Skeletal muscle satellite cell (primary cell): ENCODE measurements around the gene NR2F2.
A peak's percentile ranks its signal among the peaks of the same experiment; 100 is the strongest.

Experiments used
- H3K27me3 ChIP-seq: 2 replicates; pipeline ENCODE4 v1.7.0; 2013; ENCODE audit warnings: low read length; ENCODE audit not compliant: control insufficient read depth, insufficient read depth
- H3K36me3 ChIP-seq: 2 replicates; pipeline ENCODE4 v1.7.0; 2013; ENCODE audit warnings: mild to moderate bottlenecking, control low read depth, low read length; ENCODE audit not compliant: insufficient read depth
- H3K4me1 ChIP-seq: 2 replicates; pipeline ENCODE4 v1.7.0; 2013; ENCODE audit warnings: low read length; ENCODE audit not compliant: control insufficient read depth, insufficient read depth
- H3K4me2 ChIP-seq: 2 replicates; pipeline ENCODE4 v1.7.0; 2013; ENCODE audit warnings: mild to moderate bottlenecking, low read length
- H3K4me3 ChIP-seq: 2 replicates; pipeline ENCODE4 v1.7.0; 2013; ENCODE audit warnings: low read length
- H3K9ac ChIP-seq: 2 replicates; pipeline ENCODE4 v1.7.0; 2013; ENCODE audit warnings: mild to moderate bottlenecking, low read depth, low read length, moderate library complexity
- H3K9me3 ChIP-seq: replicated peaks from 2 replicates; pipeline ENCODE4 v1.7.0; 2013; ENCODE audit warnings: mild to moderate bottlenecking, control low read depth, low read length

The NR2F2 gene

DNA sequence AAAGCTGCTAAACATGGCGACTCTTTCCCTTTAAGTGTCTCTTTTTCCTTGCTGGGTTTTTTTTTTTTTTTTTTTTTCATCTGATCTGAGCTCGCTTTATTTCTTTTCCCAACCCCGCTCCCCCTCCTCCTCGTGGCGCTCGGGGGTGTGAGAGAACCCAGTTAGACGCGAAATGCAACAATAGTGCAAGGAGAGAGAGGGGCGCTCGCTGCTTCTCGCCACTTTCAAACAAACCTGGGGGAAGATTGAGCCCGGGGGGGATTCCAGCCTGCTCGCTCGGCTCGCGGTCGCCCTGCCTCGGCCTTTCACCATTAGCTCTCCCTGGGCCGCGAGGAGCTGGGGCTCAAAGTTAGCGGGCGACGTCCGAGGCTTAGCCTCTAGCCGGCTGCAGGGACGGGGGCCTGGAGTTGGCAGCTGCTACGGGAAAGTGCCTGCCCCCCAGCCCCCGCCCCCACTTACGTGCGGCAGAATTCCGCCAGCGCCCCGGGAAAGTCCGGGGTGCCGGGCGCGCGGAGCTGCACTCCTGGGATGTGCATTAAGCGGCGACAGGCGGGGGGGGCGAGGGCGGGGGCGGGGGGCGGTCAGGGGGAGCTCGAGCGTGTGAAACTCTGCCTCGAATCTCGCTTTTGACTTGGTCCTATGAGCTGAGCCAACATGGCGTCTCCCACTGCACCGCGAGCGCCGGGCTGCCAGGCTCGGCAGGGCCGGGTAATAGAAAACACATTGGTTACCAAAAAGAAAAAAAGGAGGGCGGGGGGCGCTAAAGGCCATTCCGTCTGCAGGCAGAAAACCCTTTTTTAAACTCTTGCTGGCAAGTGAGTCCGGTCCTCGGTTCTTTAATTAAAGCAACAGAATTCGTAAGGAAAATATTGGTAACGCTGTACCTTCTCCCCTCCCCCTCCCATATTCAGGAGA lies 10.4 kb downstream of the NR2F2 start:
- peaks cover 79% of the 10 kb centered on the region for H3K36me3 ChIP-seq
- H3K4me3 ChIP-seq: peak overlapping the region; percentile 94
- H3K27me3 ChIP-seq: no peaks in the 10 kb centered on the region
- H3K4me2 ChIP-seq: peak overlapping the region; percentile 78
- peaks cover 25% of the 10 kb centered on the region for H3K4me1 ChIP-seq
- H3K9me3 ChIP-seq: no peaks in the 10 kb centered on the region
- peak overlapping the region; percentile 95 for H3K9ac ChIP-seq

DNA sequence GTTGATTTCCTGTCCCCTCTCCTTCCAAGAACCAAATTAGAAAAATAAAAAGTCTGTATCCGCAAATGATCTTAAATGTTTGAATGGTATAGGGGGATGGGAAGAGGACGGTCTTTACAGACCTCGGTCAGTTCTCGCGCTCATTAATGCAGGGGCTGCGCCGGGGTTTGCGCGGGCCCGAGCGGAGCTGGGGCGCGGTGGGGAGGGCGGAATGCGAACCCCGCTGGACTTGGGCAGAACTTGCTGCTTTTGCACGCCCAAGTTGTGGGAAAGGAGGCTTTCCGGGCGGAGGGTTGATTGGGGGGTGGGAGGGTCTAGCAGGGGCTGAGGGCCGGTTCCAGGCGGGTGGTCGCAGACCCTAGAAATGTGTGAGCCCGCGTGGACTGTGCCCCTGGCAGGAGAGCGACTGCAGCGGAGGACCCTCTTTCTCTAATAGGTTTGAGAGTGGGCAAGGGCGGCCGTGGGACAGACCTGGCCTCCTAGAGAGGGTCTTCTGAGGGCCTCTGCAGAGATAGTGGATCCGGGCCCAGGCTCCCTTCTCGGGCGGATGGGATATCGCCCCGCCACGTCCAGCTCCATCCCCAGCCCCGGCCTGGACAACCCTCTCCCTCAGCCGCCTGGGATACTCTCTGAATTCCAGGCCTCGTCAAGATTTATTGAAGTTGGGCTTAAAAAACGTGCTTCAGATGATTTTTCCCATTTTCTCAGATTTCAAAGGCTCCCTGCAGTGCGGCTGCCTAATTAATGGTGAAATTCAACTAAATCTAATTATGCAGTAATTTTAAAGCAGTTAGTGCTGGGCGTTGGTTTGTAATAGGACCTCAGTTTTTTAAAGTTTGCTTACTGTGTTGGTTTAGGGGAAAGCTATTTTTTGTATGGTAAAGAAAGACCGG lies 11.3 kb downstream of the NR2F2 start:
- Histone ChIP-seq H3K9me3 (no peaks in the 10 kb centered on the region), H3K36me3 (peaks cover 75% of the 10 kb centered on the region), H3K9ac (peak overlapping the region; percentile 85), H3K4me2 (peak overlapping the region; percentile 78), H3K4me3 (peak overlapping the region; percentile 71), H3K27me3 (no peaks in the 10 kb centered on the region), H3K4me1 (peaks cover 33% of the 10 kb centered on the region)

DNA sequence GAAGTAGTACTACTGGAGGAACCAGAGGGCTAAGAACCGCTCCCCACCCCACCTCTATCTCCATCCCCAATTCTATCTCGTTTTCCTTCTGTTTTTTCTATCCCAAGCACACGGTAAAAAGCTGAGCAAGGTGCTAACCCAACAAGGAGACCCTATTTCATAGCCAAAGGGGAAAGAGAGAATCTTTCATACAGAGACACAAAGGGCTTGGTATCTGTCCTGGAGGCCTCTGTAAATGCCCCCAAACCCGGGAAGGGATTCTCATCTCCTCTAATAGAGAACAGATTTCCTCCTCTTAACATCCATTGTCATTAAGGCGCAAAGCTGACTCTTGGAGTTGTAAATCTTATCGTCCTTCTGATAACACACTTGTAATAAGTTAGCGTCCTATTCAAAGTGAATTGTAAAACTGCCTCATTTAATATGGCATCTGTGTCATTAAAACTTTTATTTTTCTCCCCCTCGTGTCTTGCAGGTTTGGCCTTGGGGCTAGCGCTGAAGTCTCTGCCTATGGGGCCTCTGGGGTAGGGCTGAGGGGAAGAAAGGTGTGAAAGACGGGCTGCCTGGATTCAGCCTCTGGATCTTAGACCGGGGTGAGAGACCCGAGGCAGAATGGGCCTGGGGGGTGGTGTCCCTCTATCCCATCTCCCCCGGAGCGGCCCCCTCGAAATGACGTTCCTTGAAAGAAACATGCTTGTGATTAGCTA lies 12.1 kb downstream of the NR2F2 start:
- no peaks in the 10 kb centered on the region for H3K9me3 ChIP-seq
- H3K9ac ChIP-seq: no peak overlapping the region
- H3K4me2 ChIP-seq: peak overlapping the region; percentile 78
- peak overlapping the region; percentile 71 for H3K4me3 ChIP-seq
- H3K27me3 ChIP-seq: no peaks in the 10 kb centered on the region
- H3K36me3 ChIP-seq: peaks cover 72% of the 10 kb centered on the region
- peaks cover 33% of the 10 kb centered on the region for H3K4me1 ChIP-seq

DNA sequence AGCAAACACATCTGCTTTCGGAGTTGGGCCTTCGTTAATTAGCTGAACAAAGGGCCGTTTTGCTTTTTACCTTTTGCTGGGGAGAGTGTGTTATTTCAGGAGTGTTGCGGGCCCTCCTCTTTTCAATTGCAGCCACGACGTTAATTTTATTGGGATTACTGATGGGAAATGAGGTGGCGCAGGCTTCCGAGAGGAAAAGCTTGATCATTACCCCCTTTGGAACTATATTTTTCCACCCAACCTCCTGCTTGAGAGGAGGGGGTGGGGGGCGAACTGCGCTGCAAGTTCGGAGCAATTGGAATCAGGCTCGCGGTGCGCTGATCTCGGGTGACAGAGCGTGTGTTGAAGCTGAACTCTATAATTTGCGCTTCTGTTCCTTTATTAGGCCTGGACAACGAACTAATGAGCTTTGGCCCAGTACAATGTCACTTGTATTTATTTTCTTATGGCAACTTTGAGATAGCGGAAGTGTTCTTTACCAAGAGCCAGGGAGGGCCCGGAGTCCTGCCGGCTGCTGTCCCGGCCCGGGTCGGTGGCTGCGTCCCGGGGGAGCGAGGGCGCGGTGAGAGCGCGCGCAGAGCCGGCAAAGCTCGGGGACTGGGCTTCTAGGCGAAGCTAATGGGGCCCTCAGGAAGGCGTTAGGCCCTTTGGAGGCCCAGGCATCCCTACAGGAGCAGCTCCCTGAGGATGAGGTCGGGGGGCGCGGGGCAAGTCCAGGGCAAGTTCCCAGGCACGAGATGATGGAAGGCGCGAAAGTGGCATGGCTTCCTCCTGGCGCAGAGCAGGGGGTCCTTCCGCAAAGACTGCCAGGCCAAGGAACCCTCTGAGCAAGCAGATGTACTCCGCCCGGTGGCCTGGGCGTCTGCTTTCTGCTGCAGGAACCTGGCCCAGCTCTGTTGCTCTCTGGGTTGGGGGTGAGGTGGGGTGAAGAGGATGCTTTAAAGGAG lies 12.9 kb downstream of the NR2F2 start:
- H3K9ac ChIP-seq: no peak overlapping the region
- no peak overlapping the region for H3K4me3 ChIP-seq
- H3K27me3 ChIP-seq: no peaks in the 10 kb centered on the region
- no peak overlapping the region for H3K4me2 ChIP-seq
- peaks cover 33% of the 10 kb centered on the region for H3K4me1 ChIP-seq
- H3K36me3 ChIP-seq: peaks cover 69% of the 10 kb centered on the region
- H3K9me3 ChIP-seq: no peaks in the 10 kb centered on the region

DNA sequence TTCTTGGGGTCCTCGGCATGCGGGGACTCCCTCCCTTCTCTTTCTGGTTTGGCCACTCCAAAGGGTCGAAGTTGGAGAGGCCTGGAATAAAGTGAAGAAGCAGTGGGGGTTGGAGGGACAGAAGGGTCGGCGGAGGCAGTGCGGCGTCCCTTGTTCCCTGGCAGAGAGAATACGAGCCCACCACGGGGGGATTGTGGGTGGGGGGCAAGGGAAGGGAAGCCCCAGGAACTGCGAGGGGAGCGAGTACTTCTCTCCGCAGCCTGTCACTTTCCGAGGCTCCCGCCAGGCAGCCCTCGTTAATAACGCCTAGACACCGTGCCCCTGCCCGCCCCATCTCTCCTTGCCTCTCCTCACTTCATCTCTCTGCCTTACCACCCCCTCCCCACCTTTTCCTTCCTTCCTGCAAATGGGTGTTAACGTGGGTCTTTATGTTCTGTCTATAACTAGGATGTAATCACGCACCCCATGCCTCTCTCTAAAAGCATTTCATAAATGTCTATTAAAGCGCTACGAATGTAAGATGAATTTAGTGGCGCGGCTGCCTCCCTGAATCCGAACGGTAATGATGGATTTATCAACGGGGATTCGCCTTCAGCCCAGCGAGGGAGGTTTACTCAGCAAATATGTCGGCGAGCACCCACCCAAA lies 13.7 kb downstream of the NR2F2 start:
- H3K4me3 ChIP-seq: peak overlapping the region; percentile 68
- peak overlapping the region; percentile 50 for H3K9ac ChIP-seq
- peaks cover 28% of the 10 kb centered on the region for H3K4me1 ChIP-seq
- H3K4me2 ChIP-seq: peak overlapping the region; percentile 92
- no peaks in the 10 kb centered on the region for H3K9me3 ChIP-seq
- peaks cover 66% of the 10 kb centered on the region for H3K36me3 ChIP-seq
- H3K27me3 ChIP-seq: no peaks in the 10 kb centered on the region

DNA sequence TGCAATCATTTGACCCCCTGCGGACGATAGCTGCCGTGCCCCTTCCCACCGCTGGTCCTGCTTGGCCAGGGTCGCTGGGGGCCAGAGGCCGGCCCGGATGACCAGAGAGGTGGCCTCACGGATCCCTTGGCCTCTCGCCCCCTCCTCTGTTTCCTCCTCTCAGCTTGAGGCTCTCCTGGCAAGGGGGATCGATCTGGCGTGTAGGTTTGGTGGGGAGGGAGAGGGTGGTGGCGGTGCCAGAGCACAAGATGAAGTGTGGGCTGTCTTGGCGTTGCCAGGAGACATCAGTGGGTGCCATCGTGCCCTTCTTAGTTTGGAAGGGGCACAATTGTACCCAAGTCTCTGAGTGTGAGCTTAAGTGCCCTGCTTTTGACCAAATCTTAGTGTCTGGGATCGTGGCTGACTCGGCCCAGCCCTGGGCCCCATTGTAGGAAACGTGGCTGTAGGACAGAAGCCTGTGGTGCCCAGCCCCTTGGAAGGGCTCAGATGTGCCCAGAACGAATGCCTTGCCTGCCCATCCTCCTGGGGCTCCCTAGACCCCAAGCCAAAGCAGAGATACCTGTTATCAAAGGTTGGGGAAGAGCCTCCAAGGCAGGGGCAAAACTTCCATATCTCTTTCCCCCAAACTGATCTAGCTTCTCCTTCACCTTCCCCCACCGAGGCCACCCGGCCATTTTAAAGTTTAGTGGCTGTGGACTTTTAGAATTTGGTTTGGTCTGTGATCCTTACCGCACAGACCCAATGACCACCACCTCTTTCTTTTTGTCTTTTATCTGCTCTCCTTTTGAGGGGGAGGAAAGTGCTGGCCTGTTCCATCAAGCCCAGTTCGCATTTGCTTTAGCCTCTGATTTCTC lies 14.4 kb downstream of the NR2F2 start:
- H3K4me3 ChIP-seq: peak overlapping the region; percentile 68
- no peaks in the 10 kb centered on the region for H3K27me3 ChIP-seq
- H3K9ac ChIP-seq: peak overlapping the region; percentile 50
- H3K36me3 ChIP-seq: peaks cover 60% of the 10 kb centered on the region
- no peaks in the 10 kb centered on the region for H3K9me3 ChIP-seq
- H3K4me2 ChIP-seq: peak overlapping the region; percentile 92
- peaks cover 27% of the 10 kb centered on the region for H3K4me1 ChIP-seq

DNA sequence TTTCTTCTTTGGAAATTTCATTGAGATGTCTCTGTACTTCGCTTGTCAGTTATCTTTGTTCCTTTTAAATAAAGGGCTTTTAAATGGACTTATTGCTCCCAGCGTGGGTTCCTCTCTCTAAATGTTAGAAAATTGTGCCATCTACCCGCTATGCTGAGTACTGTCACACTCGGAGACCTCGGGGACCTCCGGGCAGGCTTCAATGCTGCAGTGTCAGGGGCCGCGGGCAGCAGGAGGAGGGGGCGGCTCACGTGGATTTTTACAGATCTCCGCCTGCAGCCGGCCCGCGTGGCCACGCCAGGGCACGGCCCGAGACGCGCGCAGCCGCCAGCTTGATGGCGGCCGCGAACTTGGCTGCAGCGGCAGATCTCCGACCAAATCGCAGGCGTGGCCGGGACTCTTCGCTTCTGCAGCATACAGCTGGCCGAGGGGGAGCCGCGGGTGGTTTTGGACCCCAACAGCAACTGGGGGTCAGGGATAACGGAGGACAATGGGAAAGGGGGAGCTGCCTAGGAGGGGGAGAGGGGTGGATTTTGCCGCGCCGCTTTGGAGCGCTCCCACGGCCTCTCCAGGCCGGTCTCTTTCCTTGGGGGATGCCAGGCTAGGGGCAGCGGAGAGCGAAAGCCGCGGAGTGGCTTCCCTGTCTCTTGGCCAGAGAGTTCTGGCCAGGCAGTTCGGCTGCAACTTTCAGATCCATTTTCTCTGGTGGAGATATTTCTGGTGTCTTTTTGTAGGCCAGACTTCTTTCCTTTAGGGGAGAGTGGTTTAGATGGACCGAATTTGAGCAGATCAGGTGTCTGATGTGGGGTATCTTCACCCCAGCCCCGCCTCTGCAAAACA lies 15.3 kb downstream of the NR2F2 start:
- Histone ChIP-seq H3K36me3 (peaks cover 55% of the 10 kb centered on the region), H3K4me3 (peak overlapping the region; percentile 68), H3K9me3 (no peaks in the 10 kb centered on the region), H3K27me3 (no peaks in the 10 kb centered on the region), H3K4me1 (peaks cover 27% of the 10 kb centered on the region), H3K4me2 (peak overlapping the region; percentile 92), H3K9ac (peak overlapping the region; percentile 50)

DNA sequence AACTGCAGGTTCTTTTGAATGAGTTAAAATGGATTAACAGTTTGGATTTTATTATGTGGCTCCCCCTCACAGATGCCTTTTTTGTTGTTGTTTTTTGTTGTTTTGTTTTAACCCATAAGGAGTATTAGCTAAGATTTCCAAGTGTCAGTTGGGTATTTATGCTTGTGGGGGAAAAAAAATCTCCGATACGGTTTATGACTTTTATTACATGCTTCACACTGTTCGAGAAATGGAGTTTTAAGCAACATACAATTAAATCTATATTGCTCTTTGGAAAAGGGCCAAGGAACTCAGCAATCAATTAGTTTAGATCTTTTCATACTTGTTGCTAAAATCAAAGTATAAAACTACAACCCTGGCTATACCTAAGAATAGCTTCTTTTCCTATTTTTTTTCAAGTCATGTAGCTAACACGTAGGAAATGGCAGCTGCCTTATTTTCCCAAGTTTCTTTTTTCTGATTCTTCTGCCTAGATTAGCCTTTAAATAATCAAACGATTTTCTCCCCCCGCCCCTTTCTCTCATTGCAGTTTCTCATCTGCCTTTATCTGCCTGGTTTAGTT lies 16.0 kb downstream of the NR2F2 start:
- H3K27me3 ChIP-seq: no peaks in the 10 kb centered on the region

More for the DNA sequence above, 16.0 kb downstream of the NR2F2 start:
- H3K4me2 ChIP-seq: peak overlapping the region; percentile 92
- H3K4me1 ChIP-seq: peaks cover 24% of the 10 kb centered on the region
- H3K36me3 ChIP-seq: peaks cover 52% of the 10 kb centered on the region
- no peaks in the 10 kb centered on the region for H3K9me3 ChIP-seq
- peak overlapping the region; percentile 68 for H3K4me3 ChIP-seq
- H3K9ac ChIP-seq: peak overlapping the region; percentile 50
